Measurements from ENCODE around the gene DAB2IP. TPM values are rescaled to one million over a fixed set of nuclear protein-coding genes. Genes with fewer than 3 reads are reported as not detected.

Gene DAB2IP
- total and polyA plus RNA-seq, 2 of the 4 experiments (the other 2 are of a cell fraction), result 5.6 to 17.2 TPM

- in situ Hi-C loops (cut with MboI; ENCODE audit: low sequenced_read_pairs), result no loop called here
- BruUV-seq (replicated peaks), result no TSS peak
- intact Hi-C loops (cut with micrococcal nuclease), result loop anchor here (5.0 kb wide), 1 partner anchor 212 kb away; no protein-coding TSS in a partner anchor
Measured at GRCh38 chr9:121649476-121650216, 1.8 kb upstream of the DAB2IP start.

More at GRCh38 chr9:121649476-121650216, 1.8 kb upstream of the DAB2IP start:
- Histone ChIP-seq H3K4me1 (ENCODE audit: control insufficient read depth, insufficient read depth, low read length) (peaks cover 9% of the 10 kb centered on the region; the same call in 1 of the 2 replicates), H3K23ac (ENCODE audit: low read depth, low read length) (no peak overlapping the region), H3K9me1 (ENCODE audit: insufficient read depth, low read length) (peaks cover 3% of the 10 kb centered on the region; the same call in 1 of the 2 replicates), H2BK15ac (ENCODE audit: low read depth, low read length) (no peak overlapping the region), H3K18ac (ENCODE audit: low read depth, low read length) (no peak overlapping the region), H2BK20ac (ENCODE audit: low read depth, low read length) (no peak overlapping the region), H3K4me2 (ENCODE audit: low read depth, low read length) (no peak overlapping the region), H3K36me3 (ENCODE audit: control insufficient read depth, insufficient read depth, low read length) (no peaks in the 10 kb centered on the region), H3K4ac (ENCODE audit: low read depth, low read length) (no peak overlapping the region), H3K9ac (ENCODE audit: low read depth, low read length) (no peak overlapping the region), H2AK5ac (ENCODE audit: low read depth, low read length) (no peak overlapping the region), H4K5ac (ENCODE audit: low read depth, low read length) (no peak overlapping the region), H4K20me1 (ENCODE audit: insufficient read depth, low read length) (peaks cover 24% of the 10 kb centered on the region), H2AFZ (replicated peaks; ENCODE audit: low read length, poor library complexity) (no peak overlapping the region), H3K14ac (replicated peaks; ENCODE audit: low read depth, low read length) (no peak overlapping the region), H3K4me3 (ENCODE audit: insufficient read depth, low read depth, low read length) (no peak overlapping the region), H3K27ac (ENCODE audit: insufficient read depth, low read length) (no peak overlapping the region), H3K56ac (ENCODE audit: extremely low read depth, insufficient read depth, low read length) (no peak overlapping the region), H3K79me1 (ENCODE audit: low read depth in 1 of 2, low read length in 2 of 2) (peaks cover 0 to 14% of the 10 kb centered on the region in 2 experiments; a peak in 1 of 4 replicates), H4K8ac (ENCODE audit: low read depth in 2 of 2, low read length in 2 of 2) (no peak overlapping the region), H2BK5ac (ENCODE audit: low read depth, low read length, poor library complexity, severe bottlenecking) (no peak overlapping the region), H4K91ac (ENCODE audit: insufficient read depth, low read depth, low read length) (no peak overlapping the region), H2AK9ac (replicated peaks; ENCODE audit: low read depth, low read length, poor library complexity) (peak overlapping the region; percentile 11), H3K27me3 (ENCODE audit: control insufficient read depth, insufficient read depth, low read length) (peaks cover 13% of the 10 kb centered on the region), H3K9me3 (ENCODE audit: control insufficient read depth, insufficient read depth, low read length) (no peaks in the 10 kb centered on the region), H2BK120ac (ENCODE audit: low read depth, low read length) (no peak overlapping the region)
- no peak for DNase-seq
- POLR2A ChIA-PET (ENCODE audit: unreplicated experiment), result no interaction called here
- dilution Hi-C loops (cut with HindIII; ENCODE audit: low sequenced_read_pairs, unreplicated experiment), result no loop called here
- no peak for ATAC-seq (ENCODE audit: low read depth)
- WGBS, 2 experiments (ENCODE audit: extremely low coverage in 2 of 2, insufficient read length in 1 of 2), result 56% methylated on average over 5 of the region's 9 CpGs; no CpG with 5 or more reads in 1 of the 2 experiments
- CTCF ChIA-PET, result interaction anchor here (1.0 kb wide), 1 partner anchor 99 kb away, joined by 3 read pairs; no protein-coding TSS in a partner anchor
- TF ChIP-seq NFE2L2 (IDR thresholded peaks at IDR 0.05; ENCODE audit: low read depth, low read length) (no peak), FOS (IDR thresholded peaks at IDR 0.05; ENCODE audit: low read depth, low read length) (no peak), ELK1 (IDR thresholded peaks at IDR 0.05; ENCODE audit: borderline replicate concordance, low read depth, low read length) (no peak), RAD21 (IDR thresholded peaks at IDR 0.05; ENCODE audit: low read length) (no peak), RCOR1 (IDR thresholded peaks at IDR 0.05; ENCODE audit: insufficient replicate concordance, low read length) (no peak), BHLHE40 (IDR thresholded peaks at IDR 0.05; ENCODE audit: low read depth, low read length) (no peak), RFX5 (IDR thresholded peaks at IDR 0.05; ENCODE audit: low read depth, low read length) (no peak), MXI1 (IDR thresholded peaks at IDR 0.05; ENCODE audit: borderline replicate concordance, low read depth, low read length) (no peak), POLR2A (IDR thresholded peaks at IDR 0.05; ENCODE audit: low read depth, low read length) (no peak), CHD1 (IDR thresholded peaks at IDR 0.05; ENCODE audit: low read depth, low read length) (no peak), MAZ (IDR thresholded peaks at IDR 0.05; ENCODE audit: borderline replicate concordance, low read depth, low read length) (no peak), SMC3 (IDR thresholded peaks at IDR 0.05; ENCODE audit: low read depth, low read length) (no peak)
